CD4-positive, alpha-beta T cell (primary cell): ENCODE data around the gene CDC5L. TPM values are rescaled to one million over a fixed set of nuclear protein-coding genes. Genes with fewer than 3 reads are reported as not detected.
A peak's percentile ranks its signal among the peaks of the same experiment; 100 is the strongest.

Experiments used
- ATAC-seq: fragments of 200-7000 bp; cut with Tn5 transposase; one replicate; pipeline ENCODE4 v1.10.0; 2022; ENCODE audit warnings: mild to moderate bottlenecking; ENCODE audit not compliant: poor library complexity
- CTCF ChIA-PET: fragments of 350-600 bp; sonication (Branson Sonifier 250); formaldehyde crosslinking; loops from one replicate; lab custom pipeline; 2021; ENCODE audit warnings: antibody characterized with exemption, inconsistent platforms; lab: Charles Lee
- POLR2A ChIA-PET: fragments of 350-600 bp; sonication (Branson Sonifier 250); formaldehyde crosslinking; loops from one replicate; lab custom pipeline; 2021; ENCODE audit warnings: antibody characterized with exemption, inconsistent platforms; lab: Charles Lee
- DNase-seq, 14 experiments: peaks; one replicate each; pipeline ENCODE4 v3.0.0-alpha.2; 2013 to 2020; ENCODE audit warnings: mixed read lengths in 2 of 14
- H3K27ac ChIP-seq, 2 donors: one replicate each; pipeline versions ENCODE4 v1.5.1 to v1.7.0; 2013; ENCODE audit warnings: low read length in 2 of 2, low read depth in 1 of 2, mild to moderate bottlenecking in 1 of 2
- H3K27me3 ChIP-seq, 2 experiments: 1 replicate in 1 of 2; 2 replicates in 1 of 2; pipeline versions ENCODE4 v1.6.1 to v1.7.0; 2013; ENCODE audit warnings: low read length in 2 of 2, control low read depth in 1 of 2, mild to moderate bottlenecking in 1 of 2, moderate library complexity in 1 of 2; ENCODE audit not compliant: insufficient read depth in 2 of 2, control insufficient read depth in 1 of 2
- H3K36me3 ChIP-seq: one replicate; pipeline ENCODE4 v1.6.1; 2013; ENCODE audit warnings: low read length, control low read depth; ENCODE audit not compliant: insufficient read depth
- H3K4me1 ChIP-seq: one replicate; pipeline ENCODE4 v1.6.1; 2013; ENCODE audit warnings: low read length, control low read depth; ENCODE audit not compliant: insufficient read depth
- H3K4me3 ChIP-seq: one replicate; pipeline ENCODE4 v1.5.1; 2013; ENCODE audit warnings: mild to moderate bottlenecking, low read length, moderate library complexity
- H3K9me3 ChIP-seq, 2 experiments: 1 replicate in 1 of 2; 2 replicates in 1 of 2; pipeline versions ENCODE4 v1.6.1 to v1.7.0; 2013; ENCODE audit warnings: low read length in 2 of 2, mild to moderate bottlenecking in 2 of 2, control low read depth in 1 of 2, moderate library complexity in 1 of 2; ENCODE audit not compliant: control insufficient read depth in 1 of 2, insufficient read depth in 1 of 2
- H3K27ac Mint-ChIP-seq: one replicate; pipeline ENCODE4 v1.8.0; 2020; ENCODE audit warnings: mixed read lengths
- H3K27me3 Mint-ChIP-seq: one replicate; pipeline ENCODE4 v1.8.0; 2021; ENCODE audit warnings: mixed read lengths
- H3K36me3 Mint-ChIP-seq: one replicate; pipeline ENCODE4 v1.8.0; 2021; ENCODE audit warnings: low read depth, mixed read lengths
- H3K4me1 Mint-ChIP-seq: one replicate; pipeline ENCODE4 v1.8.0; 2021; ENCODE audit warnings: low read depth, mixed read lengths
- H3K4me3 Mint-ChIP-seq: one replicate; pipeline ENCODE4 v1.8.0; 2020; ENCODE audit warnings: mild to moderate bottlenecking, mixed read lengths
- H3K9me3 Mint-ChIP-seq: one replicate; pipeline ENCODE4 v1.8.0; 2020; ENCODE audit warnings: mixed read lengths
- CTCF ChIP-seq: fragments of 200-600 bp; IDR thresholded peaks from one replicate; pipeline ENCODE4 v1.8.0; 2022; ENCODE audit warnings: antibody characterized with exemption, mild to moderate bottlenecking
- intact Hi-C, 2 experiments: fragments of 100-400 bp; cut with DNase I in 1 of 2; cut with micrococcal nuclease in 1 of 2; formaldehyde crosslinking; loops; one replicate each; pipeline versions ENCODE4 v1.15.1 to v1.9.0; 2023 to 2025; cut with DNase I, micrococcal nuclease
- total RNA-seq, 174 experiments: library from RNA in 2 of 174; stranded (reverse) in 2 of 174; gene quantifications; one replicate each; pipeline ENCODE4 v1.2.3 and lab custom pipeline; 2021 to 2026

Gene CDC5L
- total RNA-seq, 2 experiments from 2014 or later: 18.9 to 19.9 TPM

GRCh38 chr6:44432726-44433125, 45.2 kb downstream of the CDC5L start:
- no peak overlapping the region for H3K27ac Mint-ChIP-seq
- peaks cover 88% of the 10 kb centered on the region for H3K36me3 Mint-ChIP-seq
- H3K4me1 Mint-ChIP-seq: peaks cover 20% of the 10 kb centered on the region
- Histone ChIP-seq H3K4me1 (no peaks in the 10 kb centered on the region), H3K4me3 (no peak overlapping the region), H3K27ac (no peak overlapping the region), H3K36me3 (peaks cover 58% of the 10 kb centered on the region), H3K9me3 (no peaks in the 10 kb centered on the region), H3K27me3 (no peaks in the 10 kb centered on the region)
- no peak for TF ChIP-seq CTCF
- POLR2A ChIA-PET: no interaction called here
- H3K4me3 Mint-ChIP-seq: no peak overlapping the region
- H3K27me3 Mint-ChIP-seq: no peaks in the 10 kb centered on the region
- CTCF ChIA-PET: no interaction called here
- ATAC-seq (no peak), DNase-seq (no peak)
- intact Hi-C loops: no loop called here
- H3K9me3 Mint-ChIP-seq: no peaks in the 10 kb centered on the region

GRCh38 chr6:44435500-44435899, 48.0 kb downstream of the CDC5L start:
- ATAC-seq (no peak), DNase-seq (peak in 1 of 14 experiments; percentile 5)
- Mint-ChIP-seq H3K4me3 (no peak overlapping the region), H3K27ac (no peak overlapping the region), H3K9me3 (no peaks in the 10 kb centered on the region), H3K4me1 (peaks cover 21% of the 10 kb centered on the region), H3K27me3 (no peaks in the 10 kb centered on the region), H3K36me3 (peaks cover 91% of the 10 kb centered on the region)
- Histone ChIP-seq H3K27me3 (no peaks in the 10 kb centered on the region), H3K36me3 (peaks cover 38% of the 10 kb centered on the region), H3K27ac (no peak overlapping the region), H3K9me3 (no peaks in the 10 kb centered on the region), H3K4me3 (no peak overlapping the region), H3K4me1 (no peaks in the 10 kb centered on the region)
- intact Hi-C loops: no loop called here
- CTCF ChIA-PET: no interaction called here
- TF ChIP-seq CTCF: no peak
- POLR2A ChIA-PET: no interaction called here

GRCh38 chr6:44438827-44439226, 51.3 kb downstream of the CDC5L start:
- Histone ChIP-seq H3K4me1 (no peaks in the 10 kb centered on the region), H3K27ac (no peak overlapping the region), H3K36me3 (peaks cover 42% of the 10 kb centered on the region), H3K27me3 (no peaks in the 10 kb centered on the region), H3K4me3 (no peak overlapping the region), H3K9me3 (peaks cover 11 to 12% of the 10 kb centered on the region in 2 experiments)
- CTCF ChIA-PET: no interaction called here
- H3K4me1 Mint-ChIP-seq: peaks cover 11% of the 10 kb centered on the region
- peaks cover 89% of the 10 kb centered on the region for H3K36me3 Mint-ChIP-seq
- DNase-seq (no peak), ATAC-seq (no peak)
- intact Hi-C loops: no loop called here
- TF ChIP-seq CTCF: no peak
- no peak overlapping the region for H3K4me3 Mint-ChIP-seq
- POLR2A ChIA-PET: no interaction called here
- H3K27ac Mint-ChIP-seq: no peak overlapping the region
- H3K27me3 Mint-ChIP-seq: no peaks in the 10 kb centered on the region
- peaks cover 12% of the 10 kb centered on the region for H3K9me3 Mint-ChIP-seq
